ENCODE measurements around the gene CBARP. TPM values are rescaled to one million over a fixed set of nuclear protein-coding genes. Genes with fewer than 3 reads are reported as not detected.

CBARP gene
- total and polyA plus RNA-seq, 8 donors: 0.55 to 2.5 (median 1.3) TPM

GRCh38 chr19:1233115-1233667 lies 4.6 kb downstream of the CBARP start:
- peak in 1 of 4 donors; percentile 41 for DNase-seq
- intact Hi-C loops (cut with DNase I): no loop called here
- H3K4me1 ChIP-seq: peaks cover 10 to 32% of the 10 kb centered on the region in 2 donors

GRCh38 chr19:1232652-1233072 lies 5.1 kb downstream of the CBARP start:
- Histone ChIP-seq H3K27me3 (peaks cover 0 to 31% of the 10 kb centered on the region in 2 donors), H3K4me1 (peaks cover 10 to 30% of the 10 kb centered on the region in 2 donors), H3K9me3 (no peaks in the 10 kb centered on the region), H3K27ac (peak overlapping the region; percentile 7 to 48), H3K4me3 (no peak overlapping the region), H3K36me3 (peaks cover 0 to 7% of the 10 kb centered on the region in 2 donors)
- intact Hi-C loops (cut with DNase I): no loop called here
- peak in 1 of 4 donors; percentile 46 for DNase-seq
- no peak for TF ChIP-seq CTCF (IDR thresholded peaks at IDR 0.05)
- peak; percentile 11 for ATAC-seq

More at GRCh38 chr19:1233115-1233667, 4.6 kb downstream of the CBARP start:
- Histone ChIP-seq H3K9me3 (no peaks in the 10 kb centered on the region), H3K27ac (no peak overlapping the region), H3K4me3 (no peak overlapping the region), H3K36me3 (peaks cover 0 to 2% of the 10 kb centered on the region in 2 donors), H3K27me3 (peaks cover 0 to 34% of the 10 kb centered on the region in 2 donors)
- peak; percentile 1 for ATAC-seq
- no peak for TF ChIP-seq CTCF (IDR thresholded peaks at IDR 0.05)

DNA sequence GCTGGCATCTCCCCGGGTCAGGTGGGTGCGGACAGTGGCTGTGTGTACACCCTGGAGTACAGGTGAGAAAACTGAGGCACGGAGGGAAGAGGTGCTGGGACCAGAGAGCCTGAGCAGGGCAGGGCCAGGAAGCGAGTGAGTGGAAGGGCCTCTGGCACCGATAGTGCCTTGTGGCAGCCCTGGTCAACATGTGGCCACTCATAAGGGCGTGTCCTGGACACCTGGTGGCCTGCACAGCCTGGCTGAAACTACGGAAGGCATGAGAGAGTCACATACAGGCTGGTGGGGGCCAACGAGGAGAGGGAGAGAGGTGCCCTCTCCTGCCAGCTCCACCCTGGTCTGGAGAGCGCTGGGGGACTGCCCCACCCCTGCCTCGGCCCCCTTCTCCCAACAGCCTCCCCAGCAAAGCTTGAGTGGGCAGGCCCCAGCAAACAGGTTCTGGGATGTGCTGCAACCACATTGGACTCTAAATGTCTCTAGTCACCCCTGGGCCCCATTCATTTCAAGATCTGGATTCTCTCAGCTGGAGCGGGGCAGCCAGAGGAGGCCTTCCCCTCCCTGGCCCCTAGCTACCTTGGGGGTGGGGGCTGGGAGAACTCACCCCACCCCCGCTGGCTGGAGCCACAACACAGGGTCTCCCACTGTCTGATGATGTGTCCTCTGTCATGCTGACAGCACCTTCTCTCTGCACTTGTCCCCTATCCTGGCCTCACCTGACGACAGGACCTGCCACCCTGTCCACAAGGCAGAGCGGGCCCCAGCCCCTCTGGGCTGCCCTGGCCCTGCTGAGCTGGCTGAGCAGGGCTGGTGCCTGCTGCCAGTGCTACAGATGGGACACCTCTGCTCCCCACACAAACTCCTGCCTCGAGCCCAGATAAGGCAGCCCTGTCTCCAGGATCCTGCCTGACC lies 5.8 kb downstream of the CBARP start:
- ATAC-seq (peak; percentile 82), DNase-seq (peak in 2 of 4 donors; percentile 58 to 66)
- H3K27ac ChIP-seq: peak overlapping the region; percentile 7 to 48
- H3K9me3 ChIP-seq: no peaks in the 10 kb centered on the region
- H3K4me1 ChIP-seq: peaks cover 10 to 23% of the 10 kb centered on the region in 2 donors
- intact Hi-C loops (cut with DNase I): no loop called here
- H3K4me3 ChIP-seq: no peak overlapping the region
- H3K27me3 ChIP-seq: peaks cover 0 to 25% of the 10 kb centered on the region in 2 donors
- TF ChIP-seq CTCF (IDR thresholded peaks at IDR 0.05): no peak
- H3K36me3 ChIP-seq: peaks cover 0 to 14% of the 10 kb centered on the region in 2 donors

DNA sequence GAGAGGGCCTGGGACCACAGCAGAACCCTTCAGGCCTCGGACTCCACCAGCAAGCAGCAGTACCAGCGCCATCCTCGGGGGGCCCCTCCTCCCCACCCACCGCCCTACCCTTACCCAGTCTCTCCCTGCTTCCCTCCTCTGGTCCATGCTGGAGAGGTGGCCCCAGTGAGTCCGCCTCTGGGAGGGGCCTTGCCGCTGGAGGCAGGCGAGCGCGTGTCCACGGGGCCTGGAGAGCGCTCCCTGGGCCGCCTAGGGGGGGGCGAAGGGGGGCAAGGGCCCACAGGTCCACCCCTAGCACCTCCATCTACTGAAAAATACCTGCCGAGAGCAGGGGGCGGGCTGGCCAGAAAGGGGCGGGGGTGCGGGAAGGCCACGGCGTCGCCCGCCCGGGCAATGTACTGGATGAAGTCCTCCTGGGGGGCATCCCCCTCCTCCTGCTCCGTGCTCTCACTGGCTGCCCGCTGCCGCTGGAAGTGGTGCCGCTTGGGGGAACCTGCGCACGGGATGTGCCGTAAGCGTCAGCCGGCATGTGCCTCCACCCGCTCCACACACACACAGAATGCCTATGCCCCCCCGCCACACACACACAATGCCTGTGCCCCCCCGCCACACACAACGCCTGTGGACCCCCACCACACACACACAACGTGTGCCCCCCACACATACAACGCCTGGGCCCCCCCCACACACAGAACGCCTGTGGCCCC lies 6.9 kb downstream of the CBARP start:
- Histone ChIP-seq H3K4me1 (peaks cover 10 to 20% of the 10 kb centered on the region in 2 donors), H3K27ac (no peak overlapping the region), H3K36me3 (peaks cover 0 to 24% of the 10 kb centered on the region in 2 donors), H3K27me3 (peaks cover 0 to 14% of the 10 kb centered on the region in 2 donors), H3K4me3 (no peak overlapping the region), H3K9me3 (no peaks in the 10 kb centered on the region)
- ATAC-seq (no peak), DNase-seq (no peak)
- intact Hi-C loops (cut with DNase I): no loop called here
- TF ChIP-seq CTCF (IDR thresholded peaks at IDR 0.05): no peak

Measured in left lung (tissue), 10 donors.